A673 (cell line): ENCODE data around the gene NOCT.

Experiments used
- EZH2 ChIP-seq: fragments of 200-600 bp; sonication (generic); IDR thresholded peaks from 2 replicates; pipeline ENCODE4 v1.6.1; 2017; ENCODE audit warnings: borderline replicate concordance, low read depth, mild to moderate bottlenecking, mixed read lengths, antibody characterized with exemption, low read length; ENCODE audit not compliant: poor library complexity, severe bottlenecking
- TF ChIP-seq, protein P1 (sequence below): fragments of 300-800, 200-600 bp; sonication (generic); conservative IDR thresholded peaks from 2 replicates; pipeline ENCODE4 v1.5.1; 2017; ENCODE audit warnings: low read depth, mild to moderate bottlenecking, antibody characterized with exemption, low read length, moderate library complexity, mixed read lengths

- no peak for TF ChIP-seq EZH2
- TF ChIP-seq, protein P1, sequence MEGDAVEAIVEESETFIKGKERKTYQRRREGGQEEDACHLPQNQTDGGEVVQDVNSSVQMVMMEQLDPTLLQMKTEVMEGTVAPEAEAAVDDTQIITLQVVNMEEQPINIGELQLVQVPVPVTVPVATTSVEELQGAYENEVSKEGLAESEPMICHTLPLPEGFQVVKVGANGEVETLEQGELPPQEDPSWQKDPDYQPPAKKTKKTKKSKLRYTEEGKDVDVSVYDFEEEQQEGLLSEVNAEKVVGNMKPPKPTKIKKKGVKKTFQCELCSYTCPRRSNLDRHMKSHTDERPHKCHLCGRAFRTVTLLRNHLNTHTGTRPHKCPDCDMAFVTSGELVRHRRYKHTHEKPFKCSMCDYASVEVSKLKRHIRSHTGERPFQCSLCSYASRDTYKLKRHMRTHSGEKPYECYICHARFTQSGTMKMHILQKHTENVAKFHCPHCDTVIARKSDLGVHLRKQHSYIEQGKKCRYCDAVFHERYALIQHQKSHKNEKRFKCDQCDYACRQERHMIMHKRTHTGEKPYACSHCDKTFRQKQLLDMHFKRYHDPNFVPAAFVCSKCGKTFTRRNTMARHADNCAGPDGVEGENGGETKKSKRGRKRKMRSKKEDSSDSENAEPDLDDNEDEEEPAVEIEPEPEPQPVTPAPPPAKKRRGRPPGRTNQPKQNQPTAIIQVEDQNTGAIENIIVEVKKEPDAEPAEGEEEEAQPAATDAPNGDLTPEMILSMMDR, result no peak
Measured at GRCh38 chr4:139060591-139060990, 45.0 kb downstream of the NOCT start.
